Measurements from ENCODE around the gene GTF2A2. TPM values are rescaled to one million over a fixed set of nuclear protein-coding genes. Genes with fewer than 3 reads are reported as not detected.

The GTF2A2 gene
- 209 and 230 TPM in 2 replicates for total RNA-seq (2021)
- percentile 88 among the genes with signal in this experiment for Bru-seq, nascent RNA
- BruChase-seq, experiment 1, labeled RNA remaining after a 2-hour chase, result percentile 84 among the genes with signal in this experiment
- BruChase-seq, experiment 2, labeled RNA remaining after a 6-hour chase, result percentile 91 among the genes with signal in this experiment
- long read RNA-seq, transcript GTF2A2-202 (5 exons, 1,582 nt), result major isoform, 144 of 161 reads
- long read RNA-seq, partial matches to known transcripts, result 1 of 161 reads
- long read RNA-seq, other reads (novel, unspliced or antisense), result 9 of 161 reads

GRCh38 chr15:59656897-59657634 lies at the start of gene GTF2A2:
Gene GTF2A2 (minus strand): TSS chr15:59657515. CDS start chr15:59652277, 5,238 bp downstream.
- H3K4me3 ChIP-seq (ENCODE audit: low read depth, low read length, poor library complexity, severe bottlenecking), result peak within 1 kb of the TSS; percentile 71
- H3K4me1 ChIP-seq (ENCODE audit: insufficient read depth, low read length, poor library complexity, severe bottlenecking), result no peaks in the 10 kb centered on the region
- H3K9me3 ChIP-seq (ENCODE audit: low read depth, low read length, poor library complexity, severe bottlenecking), result no peaks in the 10 kb centered on the region
- intact Hi-C loops (cut with micrococcal nuclease; ENCODE audit: unreplicated experiment), result no loop called here
- ChIA-PET CTCF (interaction anchor here (0.7 to 0.8 kb wide), 2 partner anchors 124 to 567 kb away, joined by 3 to 5 read pairs; no protein-coding TSS in a partner anchor), POLR2A (ENCODE audit: low non-redundant PET) (interaction anchor here (0.7 kb wide), 1 partner anchor 767 kb away, joined by 3 read pairs; no protein-coding TSS in a partner anchor)
- TF ChIP-seq CTCF (conservative IDR thresholded peaks at IDR 0.05; ENCODE audit: low read depth, low read length) (no peak), EZH2 (IDR thresholded peaks at IDR 0.05; ENCODE audit: borderline replicate concordance, low read depth, low read length, poor library complexity, severe bottlenecking) (no peak)
- peak; percentile 97 for DNase-seq (ENCODE audit: low spot score)
- H3K27ac ChIP-seq (ENCODE audit: low read depth, low read length, poor library complexity, severe bottlenecking), result peak within 1 kb of the TSS; percentile 85
- no peaks in the 10 kb centered on the region for H3K27me3 ChIP-seq (replicated peaks; ENCODE audit: insufficient read depth, low read depth, low read length, poor library complexity)
- no TSS peak for BruUV-seq (replicated peaks)
- H3K36me3 ChIP-seq (ENCODE audit: insufficient read depth, low read length, poor library complexity, severe bottlenecking), result peaks cover 14% of the 10 kb centered on the region

- Histone ChIP-seq H3K27me3 (replicated peaks; ENCODE audit: insufficient read depth, low read depth, low read length, poor library complexity) (no peaks in the 10 kb centered on the region), H3K4me3 (ENCODE audit: low read depth, low read length, poor library complexity, severe bottlenecking) (no peak overlapping the region), H3K36me3 (ENCODE audit: insufficient read depth, low read length, poor library complexity, severe bottlenecking) (no peaks in the 10 kb centered on the region), H3K4me1 (ENCODE audit: insufficient read depth, low read length, poor library complexity, severe bottlenecking) (no peaks in the 10 kb centered on the region), H3K27ac (ENCODE audit: low read depth, low read length, poor library complexity, severe bottlenecking) (no peak overlapping the region), H3K9me3 (ENCODE audit: low read depth, low read length, poor library complexity, severe bottlenecking) (no peaks in the 10 kb centered on the region)
- no TSS peak for BruUV-seq (replicated peaks)
- intact Hi-C loops (cut with micrococcal nuclease; ENCODE audit: unreplicated experiment), result no loop called here
- POLR2A ChIA-PET (ENCODE audit: low non-redundant PET), result no interaction called here
- no peak for DNase-seq (ENCODE audit: low spot score)
- TF ChIP-seq EZH2 (IDR thresholded peaks at IDR 0.05; ENCODE audit: borderline replicate concordance, low read depth, low read length, poor library complexity, severe bottlenecking) (no peak), CTCF (conservative IDR thresholded peaks at IDR 0.05; ENCODE audit: low read depth, low read length) (no peak)
- CTCF ChIA-PET, result no interaction called here
Observed at GRCh38 chr15:59703979-59704796, 46.9 kb upstream of the GTF2A2 start.

GRCh38 chr15:59702351-59702750 lies 45.0 kb upstream of the GTF2A2 start:
- CTCF ChIA-PET, result no interaction called here
- no peak for TF ChIP-seq EZH2 (IDR thresholded peaks at IDR 0.05; ENCODE audit: borderline replicate concordance, low read depth, low read length, poor library complexity, severe bottlenecking)
- no peak for TF ChIP-seq CTCF (conservative IDR thresholded peaks at IDR 0.05; ENCODE audit: low read depth, low read length)
- no peak overlapping the region for H3K4me3 ChIP-seq (ENCODE audit: low read depth, low read length, poor library complexity, severe bottlenecking)
- intact Hi-C loops (cut with micrococcal nuclease; ENCODE audit: unreplicated experiment), result no loop called here
- no peaks in the 10 kb centered on the region for H3K27me3 ChIP-seq (replicated peaks; ENCODE audit: insufficient read depth, low read depth, low read length, poor library complexity)
- no peak for DNase-seq (ENCODE audit: low spot score)
- BruUV-seq (replicated peaks), result no TSS peak
- H3K9me3 ChIP-seq (ENCODE audit: low read depth, low read length, poor library complexity, severe bottlenecking), result no peaks in the 10 kb centered on the region
- no peaks in the 10 kb centered on the region for H3K36me3 ChIP-seq (ENCODE audit: insufficient read depth, low read length, poor library complexity, severe bottlenecking)
- no peak overlapping the region for H3K27ac ChIP-seq (ENCODE audit: low read depth, low read length, poor library complexity, severe bottlenecking)
- no peaks in the 10 kb centered on the region for H3K4me1 ChIP-seq (ENCODE audit: insufficient read depth, low read length, poor library complexity, severe bottlenecking)
- POLR2A ChIA-PET (ENCODE audit: low non-redundant PET), result no interaction called here
